HG03432 (cell line): Measurements from ENCODE around the gene RAC3.

Source experiments
- ATAC-seq: cut with Tn5 transposase; IDR thresholded peaks from one replicate; pipeline ENCODE4 v1.9.1; 2021; ENCODE audit warnings: mild to moderate bottlenecking, moderate library complexity; ENCODE audit not compliant: unreplicated experiment

Gene RAC3

DNA sequence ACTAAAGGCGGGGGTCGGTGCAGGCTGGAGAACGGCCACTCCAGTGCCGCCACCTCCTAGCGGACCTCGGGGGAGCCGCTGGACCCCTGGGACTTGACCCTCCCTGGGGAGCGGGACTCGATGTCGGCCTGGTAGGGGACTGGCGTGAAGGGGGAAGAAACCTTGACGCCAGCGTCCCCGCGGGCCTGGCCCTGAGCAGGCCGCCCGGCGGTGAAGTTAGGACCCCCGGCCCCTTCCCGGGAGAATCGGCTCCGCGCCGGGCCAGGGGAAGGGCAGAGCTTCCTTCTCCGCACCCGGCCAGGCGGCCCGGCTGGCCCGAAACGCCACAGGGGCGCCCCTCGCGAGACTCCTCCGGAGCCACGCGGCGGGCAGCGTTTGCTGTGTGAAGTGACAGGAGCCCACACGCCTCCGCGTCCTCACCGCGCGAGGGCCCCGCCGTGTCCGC is 33.7 kb downstream of the RAC3 start:
- ATAC-seq, result peak; percentile 31

DNA sequence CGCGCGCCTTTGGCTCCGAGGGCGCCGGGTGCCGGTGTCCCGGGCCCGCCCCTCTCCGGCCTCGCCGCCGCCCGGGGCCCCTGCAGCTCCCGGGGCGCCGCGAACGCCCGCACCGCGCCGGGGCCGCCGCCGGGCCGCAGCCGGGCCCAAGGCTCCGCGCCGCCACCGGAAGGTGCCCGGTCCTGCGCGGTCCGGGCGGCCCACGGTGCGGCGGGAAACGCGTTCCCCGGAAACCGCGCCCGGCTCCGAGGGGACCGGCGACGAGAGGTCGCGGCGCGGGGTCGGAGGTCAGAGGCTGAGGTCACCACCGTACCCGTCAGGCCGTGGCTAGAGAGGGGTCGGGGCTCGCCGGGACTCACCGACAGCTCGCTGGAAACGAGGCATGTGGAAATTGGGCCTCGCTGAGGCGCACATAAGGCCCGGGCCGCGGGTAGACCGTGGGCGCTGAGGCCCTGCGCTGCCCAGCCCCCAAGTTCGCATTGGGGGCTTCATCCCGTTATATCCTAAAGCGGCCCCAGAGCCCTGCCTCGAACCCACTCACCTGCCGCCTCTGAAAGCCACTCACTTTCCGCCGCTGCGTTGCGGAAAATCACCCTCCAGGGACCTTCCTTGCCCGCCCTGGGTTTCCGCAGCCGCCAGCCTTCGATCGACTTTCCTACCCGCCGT is 34.3 kb downstream of the RAC3 start, which contains the start of gene DUS1L:
DUS1L (minus strand) TSS at position 167 of the 666 bp plus-strand sequence. CDS start 745 bp downstream, outside the sequence.
- ATAC-seq, result peak; percentile 80

DNA sequence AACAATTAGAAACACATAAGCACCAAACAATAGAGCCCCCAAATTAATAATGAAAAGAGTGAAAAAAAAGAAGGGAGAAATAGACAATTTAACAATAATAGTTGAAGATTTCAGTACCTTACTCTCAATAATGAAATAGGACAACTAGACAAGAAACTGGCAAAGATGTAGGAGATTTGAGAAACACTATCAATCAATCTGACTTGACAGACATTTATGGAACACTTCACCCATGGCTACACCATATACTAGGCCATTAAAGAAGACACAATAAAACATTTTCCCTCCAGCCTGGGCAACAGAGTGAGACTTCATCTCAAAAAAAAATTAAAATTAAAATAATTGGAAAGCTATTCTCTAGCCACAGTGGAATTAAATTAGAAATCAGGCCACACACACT is 39.1 kb downstream of the RAC3 start:
- no peak for ATAC-seq

DNA sequence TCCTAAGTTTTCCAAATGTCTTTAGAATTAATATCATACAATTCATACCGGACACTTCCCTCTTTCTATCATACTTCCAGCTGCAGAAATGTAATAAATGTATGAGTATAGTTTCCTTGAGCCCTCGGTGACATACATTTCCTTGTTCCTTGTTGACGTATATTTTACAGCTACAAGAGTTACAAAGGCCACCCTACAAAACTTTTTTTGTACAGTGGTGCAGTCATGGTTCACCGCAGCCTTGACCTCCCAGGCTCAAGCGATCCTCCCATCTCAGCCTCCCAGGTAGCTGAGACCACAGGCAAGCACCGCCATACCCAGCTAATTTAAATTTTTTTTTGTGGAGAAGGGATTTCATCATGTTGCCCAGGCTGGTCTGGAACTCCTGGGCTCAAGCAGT is 41.3 kb downstream of the RAC3 start:
- ATAC-seq, result no peak

DNA sequence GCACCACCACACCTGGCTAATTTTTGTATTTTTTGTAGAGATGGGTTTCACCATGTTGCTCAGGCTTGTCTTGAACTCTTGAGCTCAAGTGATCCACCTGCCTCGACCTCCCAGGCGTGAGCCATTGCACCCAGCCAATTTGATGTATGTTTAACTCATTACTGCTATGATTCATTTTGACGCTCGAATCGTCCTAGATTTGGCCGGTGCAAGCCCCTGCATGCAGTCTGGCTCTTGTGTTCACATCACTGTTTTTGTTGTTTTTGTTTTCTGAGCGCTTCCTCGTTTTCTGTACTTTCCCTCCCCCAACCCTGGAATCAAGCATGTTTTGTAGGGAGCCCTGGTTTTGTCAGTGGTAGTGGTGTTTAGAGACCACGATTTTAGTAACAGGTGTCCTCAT is 42.0 kb downstream of the RAC3 start:
- ATAC-seq, result no peak

DNA sequence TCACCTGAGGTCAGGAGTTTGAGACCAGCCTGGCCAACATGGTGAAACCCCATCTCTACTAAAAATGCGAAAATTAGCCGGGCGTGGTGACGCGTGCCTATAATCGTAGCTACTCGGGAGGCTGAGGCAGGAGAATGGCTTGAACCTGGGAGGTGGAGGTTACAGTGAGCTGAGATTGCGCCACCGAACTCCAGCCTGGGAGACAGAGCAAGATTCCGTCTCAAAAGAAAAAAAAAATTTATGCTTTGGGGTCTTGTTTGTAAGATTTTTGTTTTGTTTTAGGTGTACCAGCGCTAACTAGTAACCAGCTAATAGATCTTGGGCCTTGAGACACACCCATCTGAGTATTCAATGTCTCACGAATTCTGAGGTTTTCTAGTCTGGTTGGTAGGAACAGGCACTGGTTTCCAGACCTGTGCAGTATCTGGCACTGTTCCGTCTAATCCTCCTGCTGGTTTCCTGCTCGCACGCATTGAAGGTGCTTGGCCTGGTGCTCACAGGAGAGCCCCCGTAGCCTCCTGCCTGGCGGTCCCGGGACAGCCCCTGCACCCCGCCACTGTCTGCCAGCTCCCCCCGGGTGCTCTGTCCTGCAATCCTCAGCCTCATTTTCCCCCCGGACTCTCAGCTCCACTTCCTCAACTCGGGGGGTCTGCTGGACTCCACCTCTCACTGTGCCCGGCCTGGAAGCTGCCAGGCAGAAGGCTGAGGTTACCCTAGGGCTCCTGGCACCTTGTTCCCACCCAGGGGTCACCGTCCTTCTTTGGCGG is 44.7 kb downstream of the RAC3 start:
- no peak for ATAC-seq

DNA sequence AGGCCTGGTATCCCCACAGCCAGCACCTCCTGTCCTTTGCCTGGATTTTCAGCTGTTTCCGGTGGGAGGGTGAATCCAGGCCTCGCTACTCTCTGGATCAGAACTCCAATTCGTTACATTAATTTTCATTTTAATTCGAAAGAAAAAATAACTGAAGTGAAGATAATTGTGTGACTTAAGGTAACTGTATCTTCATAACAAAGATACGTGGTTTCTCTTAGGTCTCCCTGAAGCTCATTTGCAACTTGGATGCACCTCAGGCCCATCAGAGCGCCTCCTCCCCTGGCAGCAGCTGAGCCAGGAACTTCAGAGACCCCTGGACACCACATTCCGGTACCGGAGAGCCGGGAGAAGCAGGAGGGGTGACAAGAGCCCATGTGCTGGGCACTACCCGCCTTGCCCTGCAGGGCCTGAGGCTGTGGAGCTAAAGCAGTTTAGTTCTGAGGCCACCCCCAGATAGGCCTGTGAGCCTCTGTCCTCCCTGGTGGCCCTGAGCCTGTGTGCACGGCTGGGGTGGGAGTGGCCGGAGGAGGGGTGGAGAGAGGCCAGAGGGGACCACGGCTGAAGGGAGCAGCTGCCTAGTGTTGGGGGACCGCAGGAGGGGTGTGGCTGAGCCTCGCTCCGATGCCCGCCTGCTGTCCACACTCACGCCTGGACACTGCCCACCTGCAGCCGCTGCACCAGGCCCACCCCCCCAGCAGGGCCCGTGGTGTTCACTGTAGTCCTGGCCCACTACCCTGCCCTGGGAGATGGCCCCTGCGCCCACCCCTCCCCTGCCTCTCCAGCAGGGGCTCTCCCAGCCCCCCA is 45.5 kb downstream of the RAC3 start:
- no peak for ATAC-seq

DNA sequence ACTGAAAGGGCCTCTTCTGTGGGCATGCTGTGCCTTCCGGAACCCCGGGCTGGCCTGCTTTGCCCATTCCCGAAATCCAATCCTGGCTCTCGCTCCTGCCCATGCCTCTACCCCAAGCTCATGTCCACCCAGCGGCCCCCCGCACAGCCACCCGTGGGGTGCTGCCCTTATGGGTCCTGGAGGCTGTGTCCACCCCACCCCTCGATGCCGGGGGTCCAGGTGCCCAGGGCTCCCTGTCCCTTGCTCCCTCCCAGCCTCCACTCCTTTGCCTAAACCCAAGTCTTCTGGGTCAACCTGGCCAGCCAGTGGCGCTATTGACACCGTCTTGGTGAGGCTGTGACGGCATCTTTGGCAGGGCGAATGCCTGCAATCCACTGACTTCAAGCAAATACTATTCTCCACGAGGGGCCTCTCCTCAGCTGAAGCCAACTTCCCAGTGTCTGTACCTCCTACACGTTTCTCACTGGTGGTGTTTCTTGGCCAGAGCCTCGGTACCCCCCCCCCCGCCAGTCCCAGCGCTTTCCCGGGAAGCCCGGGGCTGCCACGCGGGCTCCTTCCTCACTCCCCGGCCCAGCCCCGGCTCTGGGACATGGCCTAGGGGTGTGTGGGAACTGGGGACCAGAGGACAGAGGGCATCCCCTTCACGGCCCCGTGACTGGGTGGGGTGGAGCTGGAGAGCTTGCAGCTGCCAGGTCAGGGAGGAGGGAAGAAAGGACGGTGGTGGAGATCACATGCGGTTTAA is 46.3 kb downstream of the RAC3 start:
- no peak for ATAC-seq

DNA sequence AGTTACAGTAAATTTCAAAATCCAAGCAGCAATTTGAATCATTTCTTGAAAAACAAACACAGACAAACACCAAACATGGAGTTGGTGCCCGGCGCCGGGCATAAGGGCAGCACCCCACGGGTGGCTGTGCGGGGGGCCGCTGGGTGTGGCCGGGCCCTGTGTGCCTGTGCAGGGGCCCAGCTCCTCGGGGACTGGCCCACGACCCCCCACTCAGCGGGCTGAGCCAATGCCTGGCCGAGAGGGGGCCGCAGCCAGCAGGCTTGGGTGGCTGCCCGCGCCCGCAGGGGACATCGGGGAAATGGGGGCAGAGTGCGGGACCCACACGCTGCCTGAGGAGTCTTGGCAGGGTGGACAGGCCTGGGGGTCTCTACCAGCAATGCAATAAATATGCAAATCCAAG is 47.0 kb downstream of the RAC3 start:
- no peak for ATAC-seq

DNA sequence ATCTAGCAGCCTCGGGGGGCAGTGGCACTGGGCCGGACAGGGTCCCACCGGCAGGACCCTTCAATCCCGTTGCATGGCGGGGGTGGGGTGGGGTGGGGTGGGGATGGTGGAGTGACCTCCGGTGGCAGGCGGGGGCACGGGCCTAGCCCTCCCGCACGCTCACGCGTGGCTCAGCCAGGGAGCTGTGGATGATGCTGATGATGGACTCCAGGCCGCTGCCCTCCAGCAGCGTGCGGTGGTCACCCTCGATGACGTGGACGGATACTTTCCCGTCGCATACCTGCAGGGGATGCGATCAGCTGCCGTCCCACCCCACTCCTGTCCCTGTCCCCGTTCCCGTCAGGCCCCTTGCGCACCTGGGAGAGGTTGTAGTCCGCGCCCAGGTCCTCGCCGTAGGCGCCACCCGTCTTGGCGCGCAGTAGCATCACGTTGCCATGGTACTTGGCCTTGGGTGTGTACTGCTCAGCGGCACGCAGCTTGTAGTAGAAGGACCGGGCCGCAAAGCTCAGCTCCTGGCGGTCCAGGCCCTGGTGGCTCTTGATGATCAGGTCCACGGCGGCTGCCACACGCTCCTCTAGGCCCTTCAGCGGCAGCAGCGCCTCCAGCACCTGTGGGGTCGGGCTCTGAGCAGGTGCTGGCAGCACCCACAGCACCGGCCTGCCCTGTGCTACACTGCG is 47.7 kb downstream of the RAC3 start:
- no peak for ATAC-seq

DNA sequence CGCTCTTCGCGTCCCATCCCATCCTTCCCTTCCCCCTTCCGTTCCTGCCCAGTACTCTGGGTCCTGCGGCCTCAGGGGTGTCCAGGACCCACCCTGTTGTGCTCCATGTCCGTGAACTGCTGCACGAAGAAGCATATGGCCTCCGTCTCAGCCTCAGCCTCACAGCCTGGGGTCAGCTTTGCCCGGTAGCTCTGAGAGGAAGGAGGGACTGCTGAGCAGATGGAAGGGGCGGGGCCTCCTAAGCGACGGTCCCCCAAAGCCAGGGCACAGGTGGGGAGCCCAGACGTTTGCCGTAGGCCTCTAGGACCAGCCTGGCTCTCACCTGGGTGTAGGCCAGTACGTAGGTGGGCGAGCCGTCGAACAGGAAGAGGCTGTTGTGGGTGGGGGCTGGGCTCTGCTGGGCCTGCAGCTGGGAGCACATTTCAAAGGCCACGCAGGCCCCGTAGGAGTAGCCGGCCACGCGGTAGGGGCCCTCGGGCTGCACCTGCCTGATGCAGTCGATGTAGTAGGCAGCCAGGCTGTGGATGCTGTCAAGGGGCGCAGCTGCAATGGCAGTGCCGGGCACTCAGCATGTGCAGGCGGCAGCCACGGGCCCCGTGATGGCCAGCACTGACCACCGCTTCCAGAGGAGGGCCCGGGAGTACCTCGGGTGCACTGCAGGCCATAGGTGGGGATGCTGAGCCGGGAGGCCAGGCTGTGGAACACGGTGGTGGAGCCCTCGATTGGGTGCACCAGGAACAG is 48.7 kb downstream of the RAC3 start:
- no peak for ATAC-seq

DNA sequence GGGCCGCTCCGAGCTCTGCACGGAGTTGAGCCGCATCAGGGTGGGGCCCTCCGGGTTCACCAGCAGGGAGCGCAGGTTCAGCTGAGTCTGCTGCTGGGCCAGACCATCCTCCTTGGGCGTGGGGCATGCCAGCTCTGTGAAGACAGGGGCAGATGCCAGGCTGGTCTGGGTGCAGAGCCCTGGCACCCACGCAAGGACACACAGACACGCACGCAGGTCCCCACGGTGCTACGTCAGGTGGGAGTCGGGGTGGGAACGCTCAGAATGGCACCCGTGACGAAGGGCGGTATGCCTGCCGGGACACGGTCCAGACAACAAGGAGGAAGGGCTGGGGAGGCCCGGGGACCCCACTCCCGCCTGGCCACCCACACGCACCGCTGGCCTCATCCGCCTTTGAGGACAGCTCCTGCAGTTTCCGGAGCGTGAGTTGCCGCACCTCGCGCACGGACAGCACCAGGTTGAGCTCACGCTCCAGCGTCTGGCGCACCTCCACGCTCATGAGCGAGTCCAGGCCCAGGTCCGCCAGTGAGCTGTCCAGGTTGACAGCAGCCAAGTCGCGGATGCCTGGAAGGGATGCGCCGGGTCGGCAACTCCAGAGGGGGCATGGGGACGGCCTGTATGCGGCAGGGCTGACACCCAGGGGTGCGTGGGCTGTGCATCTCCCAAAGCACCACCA is 49.4 kb downstream of the RAC3 start:
- no peak for ATAC-seq

DNA sequence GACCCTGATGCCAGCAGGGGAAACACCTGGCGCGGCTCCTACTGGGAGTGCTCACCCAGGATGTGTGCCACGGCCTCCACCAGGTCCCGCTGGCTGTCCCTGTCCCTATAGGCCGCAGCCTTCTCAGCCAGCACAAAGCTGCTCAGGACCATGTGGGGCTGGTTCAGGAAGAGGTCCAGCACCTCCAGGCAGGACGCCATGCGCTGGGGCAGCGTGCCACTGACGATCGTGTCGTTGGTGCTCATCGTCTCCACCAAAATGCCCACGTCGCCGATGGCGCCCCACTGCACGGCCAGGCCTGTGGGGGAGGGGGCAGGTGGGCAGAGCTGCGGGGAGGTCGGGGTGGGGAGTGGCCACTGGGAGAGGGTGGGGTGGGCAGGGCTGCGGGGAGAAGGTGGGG is 50.1 kb downstream of the RAC3 start:
- ATAC-seq, result no peak

DNA sequence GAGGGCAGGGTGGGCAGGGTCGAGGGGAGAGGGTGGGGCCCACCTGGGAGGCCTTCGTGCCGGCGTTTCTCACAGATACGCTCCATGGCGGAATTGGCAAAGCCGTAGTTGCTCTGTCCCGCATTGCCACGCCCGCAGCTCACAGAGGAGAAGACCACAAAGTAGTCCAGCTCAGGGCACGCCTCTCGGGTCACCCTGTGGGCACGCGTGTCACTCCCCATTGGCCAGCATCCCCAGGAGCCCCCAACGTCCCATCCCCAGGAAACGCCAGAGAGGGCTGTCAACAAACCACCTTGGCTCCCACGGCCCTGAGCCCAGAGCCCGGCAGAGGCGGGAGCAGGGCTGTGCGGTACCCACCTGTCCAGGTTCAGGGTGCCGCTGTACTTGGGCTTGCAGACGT is 50.5 kb downstream of the RAC3 start:
- ATAC-seq, result no peak

DNA sequence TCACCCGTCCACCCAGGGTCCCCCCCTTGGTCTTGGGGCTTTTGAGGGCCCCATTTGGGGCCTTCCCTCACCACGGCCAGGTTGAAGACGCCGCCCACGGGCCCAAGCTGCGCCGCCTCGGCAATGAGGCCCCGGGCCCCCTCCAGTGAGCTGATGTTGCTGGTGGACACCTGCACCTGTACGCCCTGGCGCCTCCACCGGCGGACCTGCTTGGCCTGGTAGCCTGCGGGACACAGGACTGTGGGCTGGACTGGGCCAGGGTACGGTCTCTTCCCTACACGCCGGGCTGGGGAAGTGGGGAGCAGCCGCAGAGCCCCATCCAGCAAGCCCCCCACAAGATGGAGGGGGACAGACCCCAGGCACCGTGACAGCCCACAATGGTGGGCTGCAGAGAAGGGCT is 51.0 kb downstream of the RAC3 start:
- ATAC-seq, result no peak

DNA sequence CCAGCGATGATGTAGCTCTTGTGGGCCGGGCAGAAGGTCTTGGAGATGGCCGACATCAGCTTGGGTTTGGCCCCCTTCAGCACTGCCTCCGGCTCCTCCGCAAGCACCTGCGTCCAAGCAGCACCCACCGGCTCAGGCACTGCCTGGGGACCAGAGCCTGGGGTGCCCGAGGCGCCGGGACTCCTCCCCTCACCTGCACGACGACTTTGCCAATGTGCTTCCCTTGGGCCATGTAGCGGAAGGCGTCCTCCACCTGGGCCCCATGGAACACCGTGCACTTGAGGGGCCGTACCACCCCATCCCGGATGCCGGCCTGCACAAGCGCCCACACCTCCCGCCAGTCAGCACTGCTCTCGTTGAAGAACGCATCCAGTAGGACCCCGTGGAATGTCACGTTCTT is 51.5 kb downstream of the RAC3 start:
- ATAC-seq, result no peak
